ENCODE measurements around the gene GALNT14. TPM values are rescaled to one million over a fixed set of nuclear protein-coding genes. Genes with fewer than 3 reads are reported as not detected.

GALNT14 gene
- total and polyA plus RNA-seq, 2 donors: 1.3 to 2.1 TPM

GRCh38 chr2:30959653-30960052, 178.6 kb downstream of the GALNT14 start:
- Histone ChIP-seq H3K36me3 (ENCODE audit: control insufficient read depth in 2 of 2, insufficient read depth in 2 of 2, low read length in 1 of 2) (no peaks in the 10 kb centered on the region), H3K27ac (ENCODE audit: low read depth in 1 of 2, low read length in 1 of 2) (no peak overlapping the region), H3K9me3 (ENCODE audit: control insufficient read depth in 2 of 2, insufficient read depth in 1 of 2, low read length in 1 of 2) (no peaks in the 10 kb centered on the region), H3K27me3 (ENCODE audit: control insufficient read depth in 2 of 2, insufficient read depth in 1 of 2, low read length in 1 of 2) (no peaks in the 10 kb centered on the region), H3K4me1 (ENCODE audit: control insufficient read depth in 2 of 2, insufficient read depth in 2 of 2, low read length in 2 of 2) (no peaks in the 10 kb centered on the region), H3K4me3 (ENCODE audit: low read length in 2 of 2) (no peak overlapping the region)
- DNase-seq (ENCODE audit: low read depth in 6 of 9, low spot score in 9 of 9): no peak
- WGBS: 95% methylated on average over 3 of the region's 3 CpGs

DNA sequence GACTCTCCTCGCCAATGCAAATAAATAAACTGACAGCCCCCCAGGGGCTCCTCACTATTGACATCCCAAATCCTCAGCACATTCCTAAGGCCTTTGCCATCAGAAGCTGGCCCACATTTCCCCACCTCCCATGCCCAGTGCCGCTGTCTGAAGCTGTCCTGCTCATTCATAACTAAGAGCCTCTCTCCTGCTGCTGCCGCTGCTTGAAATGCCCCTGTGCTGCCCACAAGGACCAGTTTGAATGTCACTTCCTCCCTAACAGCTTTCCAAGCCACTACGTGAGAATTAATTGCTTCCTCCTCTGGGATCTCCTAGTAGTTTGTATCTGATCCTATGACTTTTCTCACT, 179.3 kb downstream of the GALNT14 start:
- Histone ChIP-seq H3K36me3 (ENCODE audit: control insufficient read depth in 2 of 2, insufficient read depth in 2 of 2, low read length in 1 of 2) (no peaks in the 10 kb centered on the region), H3K27ac (ENCODE audit: low read depth in 1 of 2, low read length in 1 of 2) (no peak overlapping the region), H3K27me3 (ENCODE audit: control insufficient read depth in 2 of 2, insufficient read depth in 1 of 2, low read length in 1 of 2) (no peaks in the 10 kb centered on the region), H3K9me3 (ENCODE audit: control insufficient read depth in 2 of 2, insufficient read depth in 1 of 2, low read length in 1 of 2) (no peaks in the 10 kb centered on the region), H3K4me1 (ENCODE audit: control insufficient read depth in 2 of 2, insufficient read depth in 2 of 2, low read length in 2 of 2) (no peaks in the 10 kb centered on the region), H3K4me3 (ENCODE audit: low read length in 2 of 2) (no peak overlapping the region)
- WGBS: 67% methylated on average over 4 of the region's 4 CpGs
- DNase-seq (ENCODE audit: low read depth in 6 of 9, low spot score in 9 of 9): no peak

- Histone ChIP-seq H3K4me3 (ENCODE audit: low read length in 2 of 2) (no peak overlapping the region), H3K9me3 (ENCODE audit: control insufficient read depth in 2 of 2, insufficient read depth in 1 of 2, low read length in 1 of 2) (no peaks in the 10 kb centered on the region), H3K4me1 (ENCODE audit: control insufficient read depth in 2 of 2, insufficient read depth in 2 of 2, low read length in 2 of 2) (no peaks in the 10 kb centered on the region), H3K27me3 (ENCODE audit: control insufficient read depth in 2 of 2, insufficient read depth in 1 of 2, low read length in 1 of 2) (no peaks in the 10 kb centered on the region), H3K36me3 (ENCODE audit: control insufficient read depth in 2 of 2, insufficient read depth in 2 of 2, low read length in 1 of 2) (no peaks in the 10 kb centered on the region), H3K27ac (ENCODE audit: low read depth in 1 of 2, low read length in 1 of 2) (no peak overlapping the region)
- 93% methylated on average over 15 of the region's 15 CpGs for WGBS
- no peak for DNase-seq (ENCODE audit: low read depth in 6 of 9, low spot score in 9 of 9)
Observed at GRCh38 chr2:30958193-30958917, 179.9 kb downstream of the GALNT14 start.

DNA sequence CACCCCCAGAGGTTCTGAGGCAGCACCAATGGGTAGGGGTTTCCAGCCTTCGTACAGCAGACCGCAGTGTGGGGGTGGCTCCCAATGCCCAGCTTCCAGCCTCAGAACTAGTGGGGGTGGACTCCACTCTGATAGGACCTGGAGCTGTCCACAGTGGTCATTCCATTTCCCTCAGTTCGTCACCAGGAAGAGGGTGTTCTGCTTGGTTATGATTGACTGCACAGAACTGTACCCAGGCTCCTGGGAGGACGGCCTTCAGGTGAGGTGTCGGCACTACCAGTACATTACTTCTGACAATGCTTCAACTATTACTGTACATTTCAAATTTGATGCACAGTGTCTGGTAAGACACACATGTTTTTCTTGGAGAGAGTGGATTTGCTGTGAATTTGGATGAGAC, 180.6 kb downstream of the GALNT14 start:
- WGBS: 95% methylated on average over 5 of the region's 5 CpGs
- Histone ChIP-seq H3K27me3 (ENCODE audit: control insufficient read depth in 2 of 2, insufficient read depth in 1 of 2, low read length in 1 of 2) (no peaks in the 10 kb centered on the region), H3K4me1 (ENCODE audit: control insufficient read depth in 2 of 2, insufficient read depth in 2 of 2, low read length in 2 of 2) (no peaks in the 10 kb centered on the region), H3K4me3 (ENCODE audit: low read length in 2 of 2) (no peak overlapping the region), H3K9me3 (ENCODE audit: control insufficient read depth in 2 of 2, insufficient read depth in 1 of 2, low read length in 1 of 2) (no peaks in the 10 kb centered on the region), H3K27ac (ENCODE audit: low read depth in 1 of 2, low read length in 1 of 2) (no peak overlapping the region), H3K36me3 (ENCODE audit: control insufficient read depth in 2 of 2, insufficient read depth in 2 of 2, low read length in 1 of 2) (no peaks in the 10 kb centered on the region)
- DNase-seq (ENCODE audit: low read depth in 6 of 9, low spot score in 9 of 9): no peak

DNA sequence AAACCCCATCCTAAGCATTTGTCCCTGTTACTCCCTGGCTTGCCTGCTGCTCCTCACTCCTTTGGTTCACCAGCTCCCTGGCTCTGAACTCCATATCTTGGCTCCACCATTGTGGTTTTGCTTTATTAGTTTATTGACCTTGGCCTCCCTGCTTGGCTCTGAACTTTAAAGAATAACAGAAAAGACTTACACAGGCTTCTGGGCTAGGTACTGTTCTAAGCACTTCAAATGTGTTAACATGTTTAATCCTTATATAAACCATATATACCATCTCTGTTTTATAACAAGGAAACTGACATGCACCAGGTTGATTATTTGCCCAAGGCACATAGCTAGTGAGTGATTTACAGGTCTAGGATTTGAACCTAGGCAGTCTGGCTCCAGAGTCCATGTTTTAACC, 181.2 kb downstream of the GALNT14 start:
- Histone ChIP-seq H3K36me3 (ENCODE audit: control insufficient read depth in 2 of 2, insufficient read depth in 2 of 2, low read length in 1 of 2) (no peaks in the 10 kb centered on the region), H3K27me3 (ENCODE audit: control insufficient read depth in 2 of 2, insufficient read depth in 1 of 2, low read length in 1 of 2) (no peaks in the 10 kb centered on the region), H3K9me3 (ENCODE audit: control insufficient read depth in 2 of 2, insufficient read depth in 1 of 2, low read length in 1 of 2) (no peaks in the 10 kb centered on the region), H3K27ac (ENCODE audit: low read depth in 1 of 2, low read length in 1 of 2) (no peak overlapping the region), H3K4me3 (ENCODE audit: low read length in 2 of 2) (no peak overlapping the region), H3K4me1 (ENCODE audit: control insufficient read depth in 2 of 2, insufficient read depth in 2 of 2, low read length in 2 of 2) (no peaks in the 10 kb centered on the region)
- DNase-seq (ENCODE audit: low read depth in 6 of 9, low spot score in 9 of 9): no peak

GRCh38 chr2:30955516-30956132, 182.6 kb downstream of the GALNT14 start:
- H3K4me1 ChIP-seq (ENCODE audit: control insufficient read depth in 2 of 2, insufficient read depth in 2 of 2, low read length in 2 of 2): no peaks in the 10 kb centered on the region
- no peak for DNase-seq (ENCODE audit: low read depth in 6 of 9, low spot score in 9 of 9)
- 98% methylated on average over 17 of the region's 17 CpGs for WGBS

GRCh38 chr2:30950339-30950738, 187.9 kb downstream of the GALNT14 start:
- Histone ChIP-seq H3K9me3 (ENCODE audit: control insufficient read depth in 2 of 2, insufficient read depth in 1 of 2, low read length in 1 of 2) (no peaks in the 10 kb centered on the region), H3K27me3 (ENCODE audit: control insufficient read depth in 2 of 2, insufficient read depth in 1 of 2, low read length in 1 of 2) (no peaks in the 10 kb centered on the region), H3K4me3 (ENCODE audit: low read length in 2 of 2) (no peak overlapping the region), H3K36me3 (ENCODE audit: control insufficient read depth in 2 of 2, insufficient read depth in 2 of 2, low read length in 1 of 2) (no peaks in the 10 kb centered on the region), H3K4me1 (ENCODE audit: control insufficient read depth in 2 of 2, insufficient read depth in 2 of 2, low read length in 2 of 2) (no peaks in the 10 kb centered on the region), H3K27ac (ENCODE audit: low read depth in 1 of 2, low read length in 1 of 2) (no peak overlapping the region)
- DNase-seq (ENCODE audit: low read depth in 6 of 9, low spot score in 9 of 9): no peak
- WGBS: 95% methylated on average over 2 of the region's 2 CpGs

More at GRCh38 chr2:30955516-30956132, 182.6 kb downstream of the GALNT14 start:
- Histone ChIP-seq H3K4me3 (ENCODE audit: low read length in 2 of 2) (no peak overlapping the region), H3K27me3 (ENCODE audit: control insufficient read depth in 2 of 2, insufficient read depth in 1 of 2, low read length in 1 of 2) (no peaks in the 10 kb centered on the region), H3K27ac (ENCODE audit: low read depth in 1 of 2, low read length in 1 of 2) (no peak overlapping the region), H3K36me3 (ENCODE audit: control insufficient read depth in 2 of 2, insufficient read depth in 2 of 2, low read length in 1 of 2) (no peaks in the 10 kb centered on the region), H3K9me3 (ENCODE audit: control insufficient read depth in 2 of 2, insufficient read depth in 1 of 2, low read length in 1 of 2) (no peaks in the 10 kb centered on the region)

DNA sequence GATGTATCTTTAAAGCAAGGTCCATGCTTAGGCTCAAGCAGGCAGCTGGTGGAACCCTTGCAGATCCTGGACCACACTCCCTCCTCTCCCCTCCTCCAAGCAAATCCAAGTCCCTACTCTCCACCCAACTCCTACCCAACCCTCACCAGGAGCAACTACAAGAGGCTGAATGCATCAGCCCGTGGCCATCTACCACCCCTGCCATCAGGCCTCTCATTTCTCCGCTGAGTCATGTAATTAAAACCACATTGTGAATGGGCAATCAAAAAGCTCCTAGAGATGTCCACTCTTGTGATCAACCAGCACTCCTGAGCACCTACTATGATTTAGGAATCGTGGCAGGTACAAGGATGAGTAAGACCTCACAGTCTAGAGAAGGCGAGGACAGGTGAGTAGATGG, 188.8 kb downstream of the GALNT14 start:
- no peak for DNase-seq (ENCODE audit: low read depth in 6 of 9, low spot score in 9 of 9)
- WGBS: 82% methylated on average over 4 of the region's 4 CpGs
- Histone ChIP-seq H3K27me3 (ENCODE audit: control insufficient read depth in 2 of 2, insufficient read depth in 1 of 2, low read length in 1 of 2) (no peaks in the 10 kb centered on the region), H3K9me3 (ENCODE audit: control insufficient read depth in 2 of 2, insufficient read depth in 1 of 2, low read length in 1 of 2) (no peaks in the 10 kb centered on the region), H3K27ac (ENCODE audit: low read depth in 1 of 2, low read length in 1 of 2) (no peak overlapping the region), H3K36me3 (ENCODE audit: control insufficient read depth in 2 of 2, insufficient read depth in 2 of 2, low read length in 1 of 2) (no peaks in the 10 kb centered on the region), H3K4me3 (ENCODE audit: low read length in 2 of 2) (no peak overlapping the region), H3K4me1 (ENCODE audit: control insufficient read depth in 2 of 2, insufficient read depth in 2 of 2, low read length in 2 of 2) (no peaks in the 10 kb centered on the region)

DNA sequence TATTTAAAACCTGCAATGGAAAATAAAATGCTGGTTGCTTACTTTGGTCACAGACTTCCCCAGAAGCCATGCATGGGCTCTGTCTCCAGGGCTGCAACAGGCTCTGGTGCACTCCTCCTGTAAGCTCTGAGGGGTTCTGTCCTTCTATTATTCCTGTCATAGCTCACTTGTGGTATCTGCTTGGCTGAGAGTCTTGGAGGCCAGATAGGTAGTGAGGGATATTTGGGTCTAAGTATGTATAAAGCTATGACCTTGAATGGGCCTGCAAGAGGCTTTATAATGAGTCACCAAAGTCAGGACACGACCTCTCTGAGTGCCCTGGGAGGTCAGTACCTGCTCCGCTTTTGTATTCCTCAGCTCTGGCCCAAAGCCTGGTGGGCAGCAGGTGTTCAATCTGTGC, 189.4 kb downstream of the GALNT14 start:
- H3K27ac ChIP-seq (ENCODE audit: low read depth in 1 of 2, low read length in 1 of 2): no peak overlapping the region
- H3K4me3 ChIP-seq (ENCODE audit: low read length in 2 of 2): no peak overlapping the region
- no peaks in the 10 kb centered on the region for H3K4me1 ChIP-seq (ENCODE audit: control insufficient read depth in 2 of 2, insufficient read depth in 2 of 2, low read length in 2 of 2)
- no peaks in the 10 kb centered on the region for H3K36me3 ChIP-seq (ENCODE audit: control insufficient read depth in 2 of 2, insufficient read depth in 2 of 2, low read length in 1 of 2)
- DNase-seq (ENCODE audit: low read depth in 6 of 9, low spot score in 9 of 9): no peak
- no peaks in the 10 kb centered on the region for H3K27me3 ChIP-seq (ENCODE audit: control insufficient read depth in 2 of 2, insufficient read depth in 1 of 2, low read length in 1 of 2)
- H3K9me3 ChIP-seq (ENCODE audit: control insufficient read depth in 2 of 2, insufficient read depth in 1 of 2, low read length in 1 of 2): no peaks in the 10 kb centered on the region
- 91% methylated on average over 2 of the region's 2 CpGs for WGBS
